OCI-LY7 (cell line): ENCODE measurements around the gene PDRG1. TPM values are rescaled to one million over a fixed set of nuclear protein-coding genes. Genes with fewer than 3 reads are reported as not detected.
"Not testable (repeated sequence)": the region's sequence is repeated elsewhere in the genome, so short reads cannot be mapped to it uniquely, and the experiment has no call there.

ENCODE experiments used
- BruUV-seq: library from RNA; stranded (reverse); fragments of 400-500 nt; replicated peaks from 2 replicates; lab custom pipeline; 2021; lab: Mats Ljungman, UMichigan
- CTCF ChIA-PET: fragments of 300-600 bp; sonication (Branson Sonifier 250); formaldehyde crosslinking; loops from one replicate; lab custom pipeline; 2022; ENCODE audit warnings: antibody characterized with exemption; ENCODE audit not compliant: unreplicated experiment; lab: Charles Lee
- POLR2A ChIA-PET: fragments of 300-600 bp; sonication (Branson Sonifier 250); formaldehyde crosslinking; loops from one replicate; lab custom pipeline; 2022; ENCODE audit warnings: antibody characterized with exemption; lab: Charles Lee
- DNase-seq: peaks from one replicate; pipeline ENCODE4 v3.0.0-alpha.2; 2015; ENCODE audit warnings: low spot score
- H2AFZ ChIP-seq: fragments of 200-600 bp; sonication (generic), shearing (Covaris generic); 2 replicates; pipeline ENCODE4 v1.6.1; 2014; ENCODE audit warnings: mild to moderate bottlenecking, antibody characterized with exemption, low read length, moderate library complexity
- H3K27ac ChIP-seq: fragments of 200-600 bp; sonication (generic); 2 replicates; pipeline ENCODE4 v1.5.1; 2014; ENCODE audit warnings: mixed run types, low read depth, mild to moderate bottlenecking, moderate library complexity, low read length, inconsistent platforms; ENCODE audit not compliant: poor library complexity, severe bottlenecking
- H3K36me3 ChIP-seq: fragments of 200-600 bp; sonication (generic); 2 replicates; pipeline ENCODE4 v1.6.1; 2014; ENCODE audit warnings: mild to moderate bottlenecking, antibody characterized with exemption, low read length, moderate library complexity, mixed read lengths; ENCODE audit not compliant: insufficient read depth
- H3K4me1 ChIP-seq: fragments of 200-600 bp; sonication (generic); 2 replicates; pipeline ENCODE4 v1.5.1; 2014; ENCODE audit warnings: mild to moderate bottlenecking, low read length; ENCODE audit not compliant: insufficient read depth, poor library complexity, severe bottlenecking
- H3K4me2 ChIP-seq: fragments of 200-600 bp; sonication (generic); 2 replicates; pipeline ENCODE4 v1.6.1; 2014; ENCODE audit warnings: mild to moderate bottlenecking, low read length
- H3K4me3 ChIP-seq: fragments of 200-600 bp; sonication (generic); 2 replicates; pipeline ENCODE4 v1.5.1; 2014; ENCODE audit warnings: mild to moderate bottlenecking, low read depth, low read length; ENCODE audit not compliant: poor library complexity, severe bottlenecking
- H3K79me2 ChIP-seq: fragments of 200-600 bp; sonication (generic); 2 replicates; pipeline ENCODE4 v1.6.1; 2016; ENCODE audit warnings: low read depth, mild to moderate bottlenecking, low read length, moderate library complexity, mixed read lengths; ENCODE audit not compliant: insufficient read depth
- H3K9me2 ChIP-seq: fragments of 200-600 bp; sonication (generic); 2 replicates; pipeline ENCODE4 v1.6.1; 2016; ENCODE audit warnings: mild to moderate bottlenecking, low read length, mixed read lengths; ENCODE audit not compliant: insufficient read depth
- H3K9me3 ChIP-seq: fragments of 200-600 bp; sonication (generic); 2 replicates; pipeline ENCODE4 v1.6.1; 2014; ENCODE audit warnings: mild to moderate bottlenecking, mixed run types, low read length, mixed read lengths
- H4K20me1 ChIP-seq: fragments of 200-600 bp; sonication (generic); 2 replicates; pipeline ENCODE4 v1.6.1; 2014; ENCODE audit warnings: mild to moderate bottlenecking, antibody characterized with exemption, low read length, moderate library complexity, mixed read lengths; ENCODE audit not compliant: insufficient read depth
- EZH2phosphoT487 ChIP-seq: fragments of 200-600 bp; sonication (generic); IDR thresholded peaks from 2 replicates; pipeline ENCODE4 v1.6.1; 2018; ENCODE audit warnings: low read depth, borderline replicate concordance, mild to moderate bottlenecking, mixed run types, antibody characterized with exemption, low read length, moderate library complexity, mixed read lengths
- intact Hi-C: fragments of 100-400 bp; cut with micrococcal nuclease; formaldehyde crosslinking; loops from one replicate; pipeline ENCODE4 v1.10.0; 2022; ENCODE audit not compliant: unreplicated experiment
- total RNA-seq, 2 experiments: library from RNA; depleted of rRNA in 1 of 2; stranded (reverse); fragments of >200 nt in 1 of 2; shearing (Covaris generic) in 1 of 2; gene quantifications; 2 replicates each; pipeline ENCODE4 v1.2.3, GENCODE V29; 2014 to 2022
- TF ChIP-seq, protein P1 (sequence below): fragments of 200-600 bp; sonication (generic); conservative IDR thresholded peaks from 2 replicates; pipeline ENCODE4 v1.5.1; 2014; ENCODE audit warnings: mild to moderate bottlenecking, antibody characterized with exemption, low read length, moderate library complexity, mixed read lengths

Gene PDRG1
- total RNA-seq, 2 experiments from 2014 or later, result 9.7 to 22.5 TPM

DNA sequence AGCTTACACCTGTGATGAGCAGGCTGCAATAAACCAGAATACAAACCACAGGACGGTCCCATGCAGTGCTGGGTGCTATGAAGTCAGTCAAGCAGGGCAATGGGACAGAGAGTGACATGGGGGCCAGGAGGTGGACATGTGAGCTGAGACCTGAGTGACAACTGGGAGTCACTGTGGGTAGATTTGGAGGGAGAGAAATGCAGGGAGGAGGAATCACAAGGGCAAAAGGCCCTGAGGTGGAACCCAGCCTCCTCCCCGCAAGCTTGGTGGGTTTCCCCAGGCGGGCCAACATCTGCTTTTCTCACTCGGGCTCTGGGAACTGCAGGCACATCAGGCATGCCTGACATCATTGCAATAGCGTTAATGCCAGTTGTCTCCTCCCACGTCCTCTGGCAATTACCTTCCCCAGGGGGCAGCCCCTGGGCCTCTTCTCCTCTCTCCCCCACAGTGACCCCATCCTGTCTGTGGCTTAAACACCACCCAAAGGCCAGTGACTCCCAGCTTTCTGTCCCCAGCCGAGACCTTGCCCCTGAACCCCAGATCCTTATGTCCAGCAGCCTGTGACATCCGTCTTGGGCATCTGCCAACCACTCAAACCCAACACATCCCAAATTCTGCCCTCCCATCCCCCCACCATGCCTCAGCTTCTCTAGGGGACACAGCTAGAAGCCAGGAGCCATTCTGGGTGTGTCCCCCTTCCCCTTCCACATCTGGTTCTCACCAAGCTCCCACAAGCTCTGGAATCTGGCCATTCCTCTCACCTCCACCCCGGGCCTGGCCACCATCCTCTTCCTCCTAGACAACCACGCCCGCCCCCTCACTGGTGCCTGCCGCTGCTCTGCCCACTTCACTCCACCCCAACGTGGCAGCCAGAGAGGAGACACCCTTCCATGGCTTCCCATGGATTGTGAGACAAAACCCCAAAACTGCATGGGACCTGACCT is 28.2 kb downstream of the PDRG1 start:
- Histone ChIP-seq H3K9me3 (no peaks in the 10 kb centered on the region), H3K4me1 (no peaks in the 10 kb centered on the region), H3K79me2 (no peaks in the 10 kb centered on the region), H3K4me2 (no peak overlapping the region), H3K36me3 (no peaks in the 10 kb centered on the region), H2AFZ (no peak overlapping the region), H3K9me2 (no peaks in the 10 kb centered on the region), H4K20me1 (no peaks in the 10 kb centered on the region), H3K27ac (no peak overlapping the region), H3K4me3 (no peak overlapping the region)
- intact Hi-C loops, result no loop called here
- ChIA-PET CTCF (no interaction called here), POLR2A (no interaction called here)
- no peak for DNase-seq
- BruUV-seq, result no TSS peak
- TF ChIP-seq EZH2phosphoT487, result no peak
- TF ChIP-seq, protein P1, sequence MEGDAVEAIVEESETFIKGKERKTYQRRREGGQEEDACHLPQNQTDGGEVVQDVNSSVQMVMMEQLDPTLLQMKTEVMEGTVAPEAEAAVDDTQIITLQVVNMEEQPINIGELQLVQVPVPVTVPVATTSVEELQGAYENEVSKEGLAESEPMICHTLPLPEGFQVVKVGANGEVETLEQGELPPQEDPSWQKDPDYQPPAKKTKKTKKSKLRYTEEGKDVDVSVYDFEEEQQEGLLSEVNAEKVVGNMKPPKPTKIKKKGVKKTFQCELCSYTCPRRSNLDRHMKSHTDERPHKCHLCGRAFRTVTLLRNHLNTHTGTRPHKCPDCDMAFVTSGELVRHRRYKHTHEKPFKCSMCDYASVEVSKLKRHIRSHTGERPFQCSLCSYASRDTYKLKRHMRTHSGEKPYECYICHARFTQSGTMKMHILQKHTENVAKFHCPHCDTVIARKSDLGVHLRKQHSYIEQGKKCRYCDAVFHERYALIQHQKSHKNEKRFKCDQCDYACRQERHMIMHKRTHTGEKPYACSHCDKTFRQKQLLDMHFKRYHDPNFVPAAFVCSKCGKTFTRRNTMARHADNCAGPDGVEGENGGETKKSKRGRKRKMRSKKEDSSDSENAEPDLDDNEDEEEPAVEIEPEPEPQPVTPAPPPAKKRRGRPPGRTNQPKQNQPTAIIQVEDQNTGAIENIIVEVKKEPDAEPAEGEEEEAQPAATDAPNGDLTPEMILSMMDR, result no peak

DNA sequence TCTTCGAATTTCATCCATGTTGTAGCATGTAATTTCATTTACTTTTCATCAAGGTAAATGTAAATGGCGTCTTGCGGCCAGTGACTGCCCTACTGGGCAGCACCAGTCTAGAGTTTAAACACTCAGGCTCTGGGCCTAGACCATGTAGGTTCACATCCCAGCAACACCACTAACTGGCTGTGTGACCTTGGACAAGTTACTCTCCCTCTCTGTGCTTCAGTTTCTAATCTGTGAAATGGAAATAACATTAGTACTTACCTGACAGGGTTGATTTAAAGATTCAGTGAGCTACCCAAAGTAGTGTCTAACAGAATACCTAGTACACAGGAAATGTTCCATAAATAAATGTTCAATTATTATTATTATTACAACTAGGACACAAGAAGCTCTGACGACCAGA is 29.3 kb downstream of the PDRG1 start:
- ChIA-PET CTCF (no interaction called here), POLR2A (no interaction called here)
- DNase-seq, result no peak
- no peaks in the 10 kb centered on the region for H3K9me2 ChIP-seq
- H4K20me1 ChIP-seq, result no peaks in the 10 kb centered on the region
- TF ChIP-seq, protein P1, result no peak
- no peak for TF ChIP-seq EZH2phosphoT487
- no peaks in the 10 kb centered on the region for H3K4me1 ChIP-seq
- no peak overlapping the region for H3K4me3 ChIP-seq
- no peaks in the 10 kb centered on the region for H3K36me3 ChIP-seq
- H3K9me3 ChIP-seq, result no peaks in the 10 kb centered on the region
- intact Hi-C loops, result no loop called here
- no peak overlapping the region for H3K4me2 ChIP-seq
- no TSS peak for BruUV-seq
- no peak overlapping the region for H2AFZ ChIP-seq
- H3K27ac ChIP-seq, result no peak overlapping the region
- no peaks in the 10 kb centered on the region for H3K79me2 ChIP-seq

DNA sequence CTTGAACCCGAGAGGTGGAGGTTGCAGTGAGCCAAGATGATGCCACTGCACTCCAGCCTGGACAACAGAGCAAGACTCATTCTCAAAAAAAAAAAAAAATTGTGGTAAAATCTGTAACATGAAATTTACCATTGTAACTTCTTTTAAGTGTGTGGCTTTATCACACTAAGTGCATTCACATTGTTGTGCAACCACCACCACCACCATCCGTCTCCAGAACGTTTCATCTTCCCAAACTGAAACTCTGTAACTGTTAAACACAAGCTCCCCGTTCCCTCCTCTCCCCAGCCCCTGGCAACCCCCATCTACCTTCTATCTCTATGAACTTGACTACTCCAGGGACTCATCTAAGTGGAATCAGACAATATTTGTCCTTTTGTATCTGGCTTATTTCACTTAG is 29.7 kb downstream of the PDRG1 start:
- DNase-seq, result no peak
- H2AFZ ChIP-seq, result no peak overlapping the region
- BruUV-seq, result no TSS peak
- no peak overlapping the region for H3K4me3 ChIP-seq
- no peaks in the 10 kb centered on the region for H3K36me3 ChIP-seq
- no peaks in the 10 kb centered on the region for H3K4me1 ChIP-seq
- H4K20me1 ChIP-seq, result no peaks in the 10 kb centered on the region
- intact Hi-C loops, result no loop called here
- TF ChIP-seq, protein P1, result no peak
- TF ChIP-seq EZH2phosphoT487, result no peak
- ChIA-PET POLR2A (interaction anchor here (0.7 kb wide), 1 partner anchor 28 kb away, joined by 4 read pairs; no protein-coding TSS in a partner anchor), CTCF (no interaction called here)
- no peak overlapping the region for H3K4me2 ChIP-seq
- H3K9me3 ChIP-seq, result no peaks in the 10 kb centered on the region
- H3K27ac ChIP-seq, result no peak overlapping the region
- no peaks in the 10 kb centered on the region for H3K79me2 ChIP-seq
- no peaks in the 10 kb centered on the region for H3K9me2 ChIP-seq

DNA sequence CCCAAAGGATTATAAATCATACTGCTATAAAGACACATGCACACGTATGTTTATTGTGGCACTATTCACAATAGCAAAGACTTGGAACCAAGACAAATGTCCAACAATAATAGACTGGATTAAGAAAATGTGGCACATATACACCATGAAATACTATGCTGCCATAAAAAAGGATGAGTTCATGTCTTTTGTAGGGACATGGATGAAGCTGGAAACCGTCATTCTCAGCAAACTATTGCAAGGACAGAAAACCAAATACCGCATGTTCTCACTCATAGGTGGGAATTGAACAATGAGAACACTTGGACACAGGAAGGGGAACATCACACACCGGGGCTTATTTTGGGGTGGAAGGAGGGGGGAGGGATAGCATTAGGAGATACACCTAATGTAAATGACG is 30.4 kb downstream of the PDRG1 start:
- POLR2A ChIA-PET, result interaction anchor here (0.7 kb wide), 1 partner anchor 29 kb away, joined by 4 read pairs; no protein-coding TSS in a partner anchor
- H3K4me1 ChIP-seq, H3K4me2 ChIP-seq, H3K36me3 ChIP-seq, H3K4me3 ChIP-seq, CTCF ChIA-PET, BruUV-seq, H3K27ac ChIP-seq, DNase-seq, H3K9me2 ChIP-seq, H4K20me1 ChIP-seq, H3K79me2 ChIP-seq, H2AFZ ChIP-seq, H3K9me3 ChIP-seq, intact Hi-C loops: not testable (repeated sequence)
